Measurements from ENCODE around the gene BRAP.
A peak's percentile ranks its signal among the peaks of the same experiment; 100 is the strongest.
"Not testable (repeated sequence)": the region's sequence is repeated elsewhere in the genome, so short reads cannot be mapped to it uniquely, and the experiment has no call there.

Gene BRAP

DNA sequence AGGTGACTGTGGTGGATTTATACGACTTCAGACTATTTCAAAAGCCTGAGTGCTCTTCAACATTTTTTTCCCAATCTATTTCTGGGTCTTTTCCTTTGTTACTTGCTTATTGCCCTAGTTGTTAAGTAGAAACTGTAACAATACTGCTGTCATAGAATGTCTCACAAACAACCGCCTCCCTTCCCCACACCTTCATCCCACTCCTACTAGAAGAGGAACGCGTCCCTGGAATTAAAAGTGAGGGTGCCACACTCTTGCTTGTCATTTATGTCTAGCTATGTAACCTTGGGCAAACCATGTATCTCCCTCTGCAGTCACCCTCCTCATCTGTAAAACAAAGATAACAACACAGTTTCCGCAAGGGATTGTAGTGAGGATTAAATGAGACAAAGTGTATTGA, 8.6 kb downstream of the BRAP start:
- no peak for DNase-seq (ENCODE audit: low spot score)

DNA sequence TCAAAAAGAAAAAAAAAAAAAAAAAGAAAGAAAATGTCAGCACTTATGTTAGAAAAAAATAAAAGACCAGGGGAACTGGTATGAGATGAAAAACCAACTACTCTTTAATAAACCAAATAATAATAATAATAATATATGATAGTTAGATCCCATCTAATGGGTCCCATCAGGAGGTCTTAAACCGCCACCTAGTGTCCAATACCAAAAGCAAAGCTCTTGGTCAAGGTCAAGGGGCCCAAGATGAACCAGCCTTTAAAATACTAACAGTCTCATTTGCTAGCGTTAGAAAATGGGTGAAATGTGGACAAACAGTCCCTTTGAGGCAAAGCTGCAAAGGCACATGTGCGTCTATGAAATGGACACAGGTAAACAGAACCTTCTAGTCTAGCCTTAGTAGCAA, 12.3 kb downstream of the BRAP start:
- no peak for DNase-seq (ENCODE audit: low spot score)

DNA sequence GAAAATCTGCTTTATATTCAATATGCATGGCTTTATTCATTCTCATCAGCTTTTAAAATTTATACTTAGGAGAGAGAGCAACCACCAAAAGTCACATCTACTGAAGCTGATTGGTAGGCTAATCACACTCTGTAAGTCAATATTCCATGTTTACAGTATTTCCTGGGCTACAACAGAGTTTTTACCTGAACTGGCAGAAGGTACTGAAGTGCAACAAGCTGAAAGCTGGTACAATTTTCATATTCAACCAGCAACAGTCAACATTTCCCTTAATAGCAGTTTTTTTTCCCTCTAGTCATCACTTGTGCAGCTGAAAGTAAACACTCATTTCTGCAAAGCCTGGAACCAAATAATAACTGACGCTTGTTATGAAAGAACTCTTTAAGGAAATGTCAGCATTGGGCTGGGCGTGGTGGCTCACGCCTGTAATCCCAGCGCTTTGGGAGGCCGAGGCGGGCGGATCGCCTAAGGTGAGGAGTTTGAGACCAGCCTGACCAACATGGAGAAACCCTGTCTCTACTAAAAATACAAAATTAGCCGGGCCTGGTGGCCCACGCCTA, 12.9 kb downstream of the BRAP start:
- DNase-seq (ENCODE audit: low spot score): no peak

DNA sequence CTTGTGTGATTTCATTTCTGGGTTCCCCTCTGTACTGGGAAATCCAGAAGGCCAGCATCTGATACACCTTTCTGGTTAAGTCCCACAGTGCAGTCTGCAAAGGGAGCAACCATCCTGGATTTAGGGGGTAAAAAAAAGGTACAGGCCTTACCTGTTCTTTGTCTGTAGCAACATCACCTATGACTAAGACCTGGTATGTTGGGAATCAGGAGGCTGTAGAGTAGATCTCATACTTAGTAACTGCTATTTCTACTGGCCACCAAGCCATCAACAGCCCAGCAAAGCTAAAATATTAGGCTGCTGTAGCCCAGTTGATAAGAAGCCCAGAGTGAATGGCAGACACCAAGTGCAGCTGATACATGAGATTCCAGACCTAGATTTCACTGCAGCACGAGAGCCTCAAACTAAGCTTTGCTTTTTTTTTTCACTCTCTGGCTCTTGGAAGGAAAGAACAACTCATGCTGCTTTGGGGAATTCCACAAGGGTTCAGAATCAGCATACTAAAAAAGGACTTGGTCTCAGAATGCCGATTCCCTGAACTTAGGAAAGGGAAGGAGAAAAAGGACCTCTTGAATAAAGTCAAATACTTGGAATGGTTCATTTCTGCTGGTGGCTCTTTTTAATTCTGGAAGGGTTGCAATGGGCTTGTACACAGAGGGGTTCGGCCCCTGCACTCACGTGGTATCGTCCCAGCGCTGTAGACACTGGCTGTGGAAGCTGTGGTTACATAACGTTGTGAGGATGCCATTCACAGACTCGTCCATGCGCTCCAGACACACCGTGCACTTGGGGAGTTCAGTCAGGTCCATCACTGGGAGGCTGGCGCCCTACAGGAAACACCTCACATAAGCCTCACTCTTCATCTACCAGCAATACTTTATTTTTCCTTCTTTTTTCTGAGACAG, 20.5 kb downstream of the BRAP start:
- DNase-seq (ENCODE audit: low spot score): peak; percentile 76

DNA sequence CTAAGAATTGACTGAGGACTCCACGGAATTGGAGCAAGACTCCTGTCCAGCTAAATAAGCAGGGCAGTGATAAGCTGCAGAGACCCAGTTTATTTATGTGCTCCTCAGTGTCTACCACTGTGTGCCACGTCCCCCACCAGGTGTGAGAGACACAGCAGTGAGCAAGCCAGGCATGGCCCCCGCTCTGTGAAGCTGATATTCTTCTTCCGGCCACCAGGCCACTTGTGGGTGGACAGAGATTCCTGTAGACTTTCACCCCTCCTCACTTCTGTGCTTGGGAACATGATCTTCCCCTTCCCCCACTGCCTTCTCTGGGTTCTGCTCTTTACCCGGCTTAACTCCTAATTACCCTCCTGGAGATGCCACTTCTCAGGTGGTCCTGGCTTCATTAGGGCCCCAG, 21.3 kb downstream of the BRAP start:
- no peak for DNase-seq (ENCODE audit: low spot score)

DNA sequence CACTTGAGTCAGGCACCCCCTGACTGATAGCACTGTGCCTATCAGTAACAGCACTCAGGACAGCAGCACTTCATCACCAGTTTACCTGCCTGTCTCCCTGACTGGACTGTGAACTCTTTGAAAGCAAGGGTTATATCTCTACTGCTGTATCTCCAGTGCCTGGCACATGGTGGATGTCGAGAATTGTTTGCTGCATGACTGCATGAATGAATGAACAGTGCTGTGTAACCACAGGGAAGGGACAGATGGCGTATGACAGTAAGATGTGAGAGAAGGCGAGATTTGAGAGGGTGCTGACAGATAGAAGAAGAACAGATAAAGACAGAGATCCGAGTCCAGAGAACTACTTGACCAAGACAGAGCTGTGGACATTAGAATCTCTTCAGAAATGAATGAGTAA, 29.7 kb downstream of the BRAP start:
- no peak for DNase-seq (ENCODE audit: low spot score)

DNA sequence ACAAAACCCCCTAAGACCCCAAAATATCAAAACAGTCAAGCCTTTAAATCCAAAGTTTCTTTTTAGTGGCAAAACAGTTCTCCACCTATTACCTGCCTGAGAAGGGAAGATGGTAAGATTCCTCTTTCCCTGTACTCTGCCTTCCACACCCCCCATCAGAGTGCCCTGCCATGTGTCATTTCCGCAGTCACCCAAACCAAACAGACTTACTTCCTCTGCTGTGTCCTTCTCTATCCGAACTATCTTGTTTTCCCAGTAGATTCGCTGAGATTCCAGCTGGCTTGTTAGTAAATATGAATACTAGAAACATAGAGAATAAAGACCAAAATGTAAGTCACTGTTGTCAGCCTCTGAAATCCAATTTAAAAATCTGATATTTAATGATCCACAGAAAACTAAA, 30.4 kb downstream of the BRAP start:
- no peak for DNase-seq (ENCODE audit: low spot score)

DNA sequence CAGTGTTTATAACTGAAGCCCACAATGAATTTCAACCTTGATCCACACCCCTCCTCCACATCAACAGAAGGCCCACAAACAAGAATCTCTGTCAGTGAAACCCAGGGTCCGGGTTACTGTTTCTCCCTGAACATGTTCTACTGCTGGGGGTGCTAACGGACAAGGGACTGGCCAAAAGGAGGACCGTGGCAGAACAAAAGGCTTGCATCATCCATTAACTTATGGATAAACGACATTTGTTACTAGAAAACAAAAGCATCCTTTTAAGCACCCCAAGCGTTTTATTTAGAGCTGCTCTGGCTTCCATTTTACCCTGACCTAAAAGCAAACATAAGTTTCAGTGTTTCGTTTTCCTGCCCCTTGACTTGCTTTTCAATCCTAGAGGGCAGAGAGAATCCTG, 32.2 kb downstream of the BRAP start:
- DNase-seq (ENCODE audit: low spot score): peak; percentile 27

DNA sequence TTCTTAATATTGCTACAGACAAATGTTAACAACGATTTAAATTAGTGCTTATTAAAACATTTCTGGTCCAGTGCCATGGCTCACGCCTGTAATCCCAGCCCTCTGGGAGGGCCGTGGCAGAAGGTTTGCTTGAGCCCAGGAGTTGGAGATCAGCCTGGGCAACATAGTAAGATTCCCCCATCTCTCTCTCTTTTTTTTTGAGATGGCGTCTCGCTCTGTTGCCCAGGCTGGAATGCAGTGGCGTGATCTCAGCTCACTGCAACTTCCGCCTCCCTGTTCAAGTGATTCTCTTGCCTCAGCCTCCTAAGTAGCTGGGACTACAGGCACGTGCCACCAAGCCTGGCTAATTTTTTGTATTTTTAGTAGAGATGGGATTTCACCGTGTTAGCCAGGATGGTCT, 33.2 kb downstream of the BRAP start:
- DNase-seq (ENCODE audit: low spot score): not testable (repeated sequence)

DNA sequence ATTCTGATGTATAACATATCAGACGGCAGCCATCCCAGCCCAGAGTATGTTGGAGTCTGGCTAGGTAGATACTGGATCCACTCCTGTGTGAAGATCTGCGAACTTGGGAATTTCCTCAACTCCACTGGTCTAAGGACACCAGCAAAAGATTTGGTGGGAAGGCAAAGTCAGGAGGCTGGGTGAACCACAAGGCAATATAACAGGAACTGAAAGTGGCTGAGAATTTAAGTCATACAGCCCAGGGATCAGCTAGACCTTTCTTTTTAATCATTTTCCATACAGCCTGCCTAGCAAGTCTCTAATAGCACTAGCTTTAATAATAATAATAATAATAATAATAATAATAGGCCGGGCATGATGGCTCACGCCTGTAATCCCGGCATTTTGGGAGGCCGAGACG, 34.8 kb downstream of the BRAP start:
- DNase-seq (ENCODE audit: low spot score): no peak

DNA sequence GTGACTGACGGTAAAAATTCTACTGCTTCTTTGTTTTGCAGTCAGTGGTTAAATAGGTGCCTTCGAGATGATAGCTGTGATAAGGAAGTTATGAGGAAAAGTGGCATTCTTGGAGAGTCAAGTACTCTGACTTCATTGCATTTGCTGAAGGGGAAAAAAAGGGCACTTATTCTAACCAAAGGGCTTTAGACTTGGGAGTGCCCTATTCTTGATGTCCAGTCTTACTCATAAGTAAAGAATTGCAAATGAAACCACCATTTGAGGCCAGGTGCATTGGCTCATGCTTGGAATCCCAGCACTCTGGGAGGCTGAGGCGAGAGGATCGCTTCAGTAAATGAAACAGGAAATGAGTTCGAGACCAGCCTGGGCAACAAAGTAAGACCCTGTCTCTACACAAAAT, 40.3 kb downstream of the BRAP start:
- no peak for DNase-seq (ENCODE audit: low spot score)

DNA sequence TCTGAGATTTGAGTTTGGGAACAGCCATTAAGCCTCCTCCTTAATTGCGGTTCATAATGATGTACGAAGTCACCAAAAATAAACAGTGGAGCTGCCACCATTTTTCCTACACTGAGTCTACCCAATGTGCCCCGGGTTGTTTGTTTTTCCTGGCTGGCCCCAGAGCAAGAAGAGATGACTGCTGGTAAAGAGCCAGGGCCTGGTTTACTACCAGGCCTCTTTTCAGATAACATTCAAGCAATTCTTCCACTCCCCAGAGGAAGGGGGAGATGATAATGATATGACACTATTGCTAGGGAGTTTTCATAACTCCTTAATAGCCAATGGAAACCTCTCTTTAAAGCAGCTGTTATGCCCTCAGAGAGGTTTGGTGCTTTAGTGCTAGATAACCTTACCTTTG, 42.3 kb downstream of the BRAP start:
- no peak for DNase-seq (ENCODE audit: low spot score)

DNA sequence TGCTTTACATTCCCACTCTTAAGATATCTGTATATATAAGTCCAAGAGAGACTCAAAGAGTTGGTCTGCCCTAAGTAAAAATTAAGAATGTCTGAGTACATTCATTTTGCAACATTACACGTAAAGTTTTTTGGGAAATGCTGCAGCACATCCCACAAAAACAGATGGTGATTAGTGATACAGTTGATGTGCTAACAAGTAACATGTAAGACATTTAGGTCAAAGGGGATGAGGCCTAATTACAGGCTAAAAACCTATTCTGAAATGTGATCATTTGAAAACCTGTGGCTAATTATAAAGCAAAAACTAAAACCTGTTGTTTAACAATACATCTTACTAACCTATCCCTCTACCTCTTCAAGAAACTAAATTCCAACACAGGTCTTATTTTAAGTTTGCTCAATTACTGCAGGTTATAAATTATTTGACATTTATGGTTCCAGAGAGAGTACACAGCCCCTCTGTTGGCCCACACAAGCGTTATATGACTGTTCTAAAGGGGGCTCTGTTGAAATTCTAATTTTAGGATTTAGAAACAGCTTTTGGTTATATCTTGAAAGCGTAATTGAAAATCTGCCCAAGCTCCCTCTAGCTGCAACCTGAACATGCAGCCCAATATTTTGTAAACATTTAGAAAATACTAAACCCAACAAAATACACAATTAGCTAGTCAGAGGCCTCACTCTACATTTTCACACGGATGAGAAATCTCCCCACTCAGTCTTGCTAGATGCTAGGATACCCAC, 42.9 kb downstream of the BRAP start:
- no peak for DNase-seq (ENCODE audit: low spot score)

DNA sequence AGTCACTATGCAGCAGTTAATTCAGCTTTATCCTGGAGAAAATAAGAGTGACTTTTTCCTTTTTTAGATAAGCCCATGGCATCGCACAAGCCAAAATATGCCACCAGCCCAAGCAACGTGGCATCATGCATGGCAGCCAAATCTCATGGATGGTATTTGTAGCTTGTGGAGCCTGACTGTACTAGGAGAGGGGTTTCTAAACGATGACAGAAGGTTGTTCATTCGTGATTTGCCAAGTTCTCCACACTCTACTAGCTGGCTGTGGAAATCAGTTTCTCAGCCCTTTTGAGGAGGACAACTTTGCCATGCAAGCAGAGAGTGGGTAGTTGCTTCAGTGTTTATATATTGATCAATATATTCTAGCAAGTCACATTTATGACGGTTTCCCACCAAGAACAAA, 45.2 kb downstream of the BRAP start:
- peak; percentile 68 for DNase-seq (ENCODE audit: low spot score)

DNA sequence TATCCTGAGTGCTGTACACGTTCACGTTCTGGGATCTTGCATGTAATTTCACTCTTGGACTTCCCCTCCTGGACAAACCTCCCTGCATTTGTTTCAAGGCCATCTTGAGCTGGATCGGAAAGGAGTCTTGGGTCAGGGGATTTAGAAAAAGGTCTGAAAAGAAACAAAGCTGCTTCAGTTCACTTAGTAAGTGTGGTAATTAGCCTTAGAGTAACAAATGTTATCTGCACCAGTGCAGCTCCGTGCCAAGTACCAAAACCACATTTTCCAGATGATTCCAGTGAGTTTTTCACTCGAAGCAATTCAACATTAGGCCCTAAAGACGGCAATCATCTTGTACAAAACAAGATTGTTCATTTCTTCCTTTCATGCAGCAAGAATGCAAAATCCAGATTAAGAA, 47.2 kb downstream of the BRAP start:
- no peak for DNase-seq (ENCODE audit: low spot score)

DNA sequence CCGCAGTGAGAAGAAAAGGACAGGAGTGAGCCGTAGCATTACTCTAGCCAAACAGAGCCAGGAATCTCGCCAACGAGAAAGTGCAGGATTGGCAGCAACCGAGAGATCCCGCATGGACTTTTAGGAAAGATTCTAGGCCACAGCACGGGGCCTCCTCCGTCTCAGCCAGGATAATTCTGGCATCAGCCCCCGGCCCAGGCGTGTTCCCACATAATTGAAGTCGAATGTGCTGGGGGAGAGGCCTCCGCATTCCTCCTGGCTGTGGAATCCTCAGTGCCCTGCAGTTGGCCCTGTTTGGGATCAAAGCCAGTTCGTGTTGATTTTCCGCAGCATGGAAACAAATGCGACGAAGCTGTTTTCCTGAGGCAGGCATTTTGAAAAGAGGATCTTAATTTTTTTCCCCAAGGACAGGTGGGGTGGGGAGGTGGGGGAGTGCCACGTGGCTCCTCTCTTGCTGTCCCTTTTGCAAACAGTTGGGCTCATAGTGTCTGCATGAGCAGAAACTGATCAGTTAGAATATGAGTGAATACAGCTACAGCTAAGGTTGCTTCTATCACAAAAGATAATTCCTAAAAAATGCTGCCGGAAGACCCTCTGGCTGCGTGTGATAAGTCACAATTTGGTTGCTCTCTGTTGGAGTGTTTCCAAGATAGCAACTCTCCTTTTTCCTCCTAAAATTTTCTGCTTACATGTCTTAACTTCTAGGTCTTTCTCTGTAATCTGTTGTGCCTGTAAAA, 49.4 kb downstream of the BRAP start:
- DNase-seq (ENCODE audit: low spot score): peak; percentile 67

DNA sequence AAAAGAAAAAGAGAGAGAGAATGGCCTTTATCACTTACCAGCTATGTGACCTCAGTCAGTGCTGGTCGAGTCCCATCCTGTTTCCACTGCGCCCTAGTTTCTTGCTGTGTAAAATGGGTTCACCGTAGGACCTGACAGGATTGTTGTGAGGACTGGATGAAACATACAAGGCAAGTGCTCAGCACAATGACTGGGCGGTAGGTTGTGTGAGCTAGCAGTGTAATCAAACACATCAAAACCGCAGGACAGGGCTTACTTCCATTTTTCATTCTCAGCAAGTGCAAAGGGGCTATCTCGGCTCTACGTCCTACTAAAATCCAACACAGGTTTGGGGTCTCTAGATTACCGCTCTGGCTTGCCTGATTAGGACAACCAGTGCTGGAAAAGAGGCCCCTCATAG, 50.2 kb downstream of the BRAP start:
- no peak for DNase-seq (ENCODE audit: low spot score)

DNA sequence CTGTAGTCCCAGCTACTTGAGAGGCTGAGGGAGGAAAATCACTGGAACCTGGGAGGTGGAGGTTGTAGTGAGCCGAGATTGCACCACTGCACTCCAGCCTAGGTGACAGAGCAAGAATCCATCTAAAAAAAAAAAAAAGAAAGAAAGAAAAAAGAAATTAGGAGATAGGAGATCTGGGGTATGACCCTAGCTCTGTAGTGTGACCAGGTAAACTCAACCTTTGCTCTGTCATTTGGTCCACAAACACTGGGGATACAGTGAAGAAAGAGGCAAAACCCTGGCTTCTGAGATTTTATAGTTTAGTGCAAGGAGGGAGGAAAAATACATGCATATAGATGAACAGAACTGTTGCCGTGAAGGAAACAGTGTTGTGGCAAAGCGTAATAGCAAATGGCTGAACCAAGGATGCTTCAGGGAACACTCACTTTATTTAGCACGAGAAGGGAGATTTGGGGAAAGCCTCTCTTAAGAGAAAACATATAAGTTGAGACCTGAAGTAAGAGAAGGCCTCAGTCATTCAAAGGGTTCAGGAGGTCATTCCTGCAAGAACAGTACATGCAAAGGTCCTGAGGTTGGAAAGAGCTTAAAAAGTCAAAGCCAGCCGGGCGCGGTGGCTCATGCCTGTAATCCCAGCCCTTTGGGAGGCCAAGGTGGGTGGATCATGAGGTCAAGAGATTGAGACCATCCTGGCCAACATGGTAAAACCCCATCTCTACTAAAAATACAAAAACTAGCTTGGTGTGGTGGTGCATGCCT, 57.1 kb downstream of the BRAP start:
- no peak for DNase-seq (ENCODE audit: low spot score)

DNA sequence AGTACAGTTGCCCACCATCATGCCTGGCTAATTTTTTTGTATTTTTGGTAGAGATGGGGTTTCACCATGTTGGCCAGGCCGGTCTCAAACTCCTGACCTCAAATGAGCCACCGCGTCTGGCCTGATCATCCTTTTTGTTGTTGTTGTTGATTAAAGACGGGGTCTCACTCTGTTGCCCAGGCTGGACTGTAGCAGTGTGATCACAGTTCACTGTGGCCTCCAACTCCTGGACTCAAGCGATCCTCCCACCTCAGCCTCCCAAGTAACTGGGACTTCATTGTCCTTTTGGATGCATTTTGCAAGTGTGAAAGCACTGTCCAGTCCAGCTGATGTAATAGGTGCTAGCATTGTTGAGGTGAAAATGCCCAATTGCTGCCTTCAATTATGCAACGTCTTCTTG, 59.5 kb downstream of the BRAP start:
- no peak for DNase-seq (ENCODE audit: low spot score)

DNA sequence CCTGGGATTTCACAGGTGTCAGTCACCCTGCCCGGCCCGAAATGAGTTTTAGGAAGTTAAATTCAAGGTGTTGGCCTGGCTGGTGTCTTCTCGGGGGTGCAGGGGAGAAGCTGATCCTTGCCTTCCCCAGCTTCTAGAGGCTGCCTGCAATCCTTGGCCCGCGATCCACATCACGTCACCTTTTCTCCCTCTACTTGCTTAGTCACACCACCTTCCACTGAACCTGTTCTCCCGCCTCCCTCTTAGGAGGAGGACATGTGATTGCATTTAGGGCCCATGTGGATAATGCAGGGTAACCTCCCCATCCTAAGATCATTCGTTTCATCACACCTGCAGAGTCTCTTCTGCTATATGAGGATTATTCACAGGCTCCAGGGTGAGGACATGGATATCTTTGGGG, 61.2 kb downstream of the BRAP start:
- no peak for DNase-seq (ENCODE audit: low spot score)

DNA sequence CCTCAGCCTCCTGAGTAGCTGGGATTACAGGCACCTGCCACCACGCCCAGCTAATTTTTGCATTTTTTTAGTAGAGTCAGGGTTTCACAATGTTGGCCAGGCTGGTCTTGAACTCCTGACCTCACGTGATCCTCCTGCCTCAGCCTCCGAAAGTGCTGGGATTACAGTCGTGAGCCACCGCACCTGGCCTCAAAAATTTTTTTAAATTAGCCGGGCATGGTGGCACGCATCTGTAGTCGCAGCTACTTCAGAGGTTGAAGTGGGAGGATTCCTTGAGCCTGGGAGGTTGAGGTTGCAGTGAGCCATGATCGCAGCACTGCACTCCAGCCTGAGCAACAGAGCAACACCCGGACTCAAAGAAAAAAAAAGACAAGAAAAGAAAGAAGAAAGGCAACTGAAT, 67.9 kb downstream of the BRAP start:
- not testable (repeated sequence) for DNase-seq (ENCODE audit: low spot score)

DNA sequence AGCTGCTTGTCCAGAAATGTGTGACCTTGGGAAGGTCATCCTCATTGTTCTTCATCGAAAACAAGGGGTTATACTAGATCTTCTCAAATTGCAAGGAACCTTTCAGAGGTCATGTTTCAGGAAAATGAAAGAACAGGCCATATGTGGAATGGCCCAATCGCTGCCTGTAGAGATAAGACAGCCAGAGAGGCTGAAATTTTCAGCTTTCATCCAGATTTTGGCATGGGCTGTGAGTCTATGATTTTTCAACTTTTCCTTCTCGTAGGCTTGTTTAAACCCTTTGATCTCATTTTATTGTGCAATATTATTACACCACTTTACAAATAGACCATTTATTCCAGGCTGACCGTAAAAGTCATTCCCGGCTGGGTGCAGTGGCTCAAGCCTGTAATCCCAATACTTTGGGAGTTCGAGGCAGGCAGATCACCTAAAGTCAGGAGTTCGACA, 69.6 kb downstream of the BRAP start:
- no peak for DNase-seq (ENCODE audit: low spot score)
